Loucy (cell line): ENCODE results near the gene SGSM2.

ENCODE experiments used
- CTCF ChIP-seq: fragments of 200-600 bp; sonication (generic); conservative IDR thresholded peaks from 2 replicates; pipeline ENCODE4 v1.5.1; 2014; ENCODE audit warnings: mild to moderate bottlenecking, antibody characterized with exemption, low read length
- EZH2phosphoT487 ChIP-seq: fragments of 200-600 bp; IDR thresholded peaks from 2 replicates; pipeline ENCODE4 v1.6.1; 2018; ENCODE audit warnings: antibody characterized with exemption, mild to moderate bottlenecking, moderate library complexity, borderline replicate concordance

- no peak for TF ChIP-seq CTCF
- TF ChIP-seq EZH2phosphoT487: no peak
Measured at GRCh38 chr17:2299136-2299535, 38.2 kb upstream of the SGSM2 start.
